HG03108 (cell line): ENCODE measurements around the gene ADAP1.
"Not testable (repeated sequence)": the region's sequence is repeated elsewhere in the genome, so short reads cannot be mapped to it uniquely, and the experiment has no call there.

Experiments used
- ATAC-seq: cut with Tn5 transposase; IDR thresholded peaks from one replicate; pipeline ENCODE4 v1.9.1; 2021; ENCODE audit warnings: moderate library complexity; ENCODE audit not compliant: unreplicated experiment

ADAP1 gene, protein sequence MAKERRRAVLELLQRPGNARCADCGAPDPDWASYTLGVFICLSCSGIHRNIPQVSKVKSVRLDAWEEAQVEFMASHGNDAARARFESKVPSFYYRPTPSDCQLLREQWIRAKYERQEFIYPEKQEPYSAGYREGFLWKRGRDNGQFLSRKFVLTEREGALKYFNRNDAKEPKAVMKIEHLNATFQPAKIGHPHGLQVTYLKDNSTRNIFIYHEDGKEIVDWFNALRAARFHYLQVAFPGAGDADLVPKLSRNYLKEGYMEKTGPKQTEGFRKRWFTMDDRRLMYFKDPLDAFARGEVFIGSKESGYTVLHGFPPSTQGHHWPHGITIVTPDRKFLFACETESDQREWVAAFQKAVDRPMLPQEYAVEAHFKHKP

GRCh38 chr7:954330-955238 is at the start of gene ADAP1:
TSS of gene ADAP1 (minus strand) at chr7:954680. CDS start at chr7:954477, 203 bp downstream.
- peak; percentile 35 for ATAC-seq

DNA sequence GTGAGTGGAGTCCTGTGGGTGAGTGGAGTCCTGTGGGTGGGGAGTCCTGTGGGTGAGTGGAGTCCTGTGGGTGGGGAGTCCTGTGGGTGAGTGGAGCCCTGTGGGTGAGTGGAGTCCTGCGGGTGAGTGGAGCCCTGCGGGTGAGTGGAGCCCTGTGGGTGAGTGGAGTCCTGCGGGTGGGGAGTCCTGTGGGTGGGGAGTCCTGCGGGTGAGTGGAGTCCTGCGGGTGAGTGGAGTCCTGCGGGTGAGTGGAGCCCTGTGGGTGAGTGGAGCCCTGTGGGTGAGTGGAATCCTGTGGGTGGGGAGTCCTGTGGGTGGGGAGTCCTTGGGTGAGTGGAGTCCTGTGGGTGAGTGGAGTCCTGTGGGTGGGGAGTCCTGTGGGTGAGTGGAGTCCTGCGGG is 48.0 kb upstream of the ADAP1 start:
- ATAC-seq, result not testable (repeated sequence)

DNA sequence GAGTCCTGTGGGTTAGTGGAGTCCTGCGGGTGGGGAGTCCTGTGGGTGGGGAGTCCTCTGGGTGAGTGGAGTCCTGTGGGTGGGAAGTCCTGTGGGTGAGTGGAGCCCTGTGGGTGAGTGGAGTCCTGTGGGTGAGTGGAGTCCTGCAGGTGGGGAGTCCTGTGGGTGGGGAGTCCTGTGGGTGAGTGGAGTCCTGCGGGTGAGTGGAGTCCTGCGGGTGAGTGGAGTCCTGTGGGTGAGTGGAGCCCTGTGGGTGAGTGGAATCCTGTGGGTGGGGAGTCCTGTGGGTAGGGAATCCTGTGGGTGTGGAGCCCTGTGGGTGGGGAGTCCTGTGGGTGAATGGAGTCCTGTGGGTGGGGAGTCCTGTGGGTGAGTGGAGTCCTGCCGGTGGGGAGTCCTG is 47.5 kb upstream of the ADAP1 start:
- ATAC-seq, result not testable (repeated sequence)

- not testable (repeated sequence) for ATAC-seq
Observed at GRCh38 chr7:1001069-1001770, 46.7 kb upstream of the ADAP1 start.

DNA sequence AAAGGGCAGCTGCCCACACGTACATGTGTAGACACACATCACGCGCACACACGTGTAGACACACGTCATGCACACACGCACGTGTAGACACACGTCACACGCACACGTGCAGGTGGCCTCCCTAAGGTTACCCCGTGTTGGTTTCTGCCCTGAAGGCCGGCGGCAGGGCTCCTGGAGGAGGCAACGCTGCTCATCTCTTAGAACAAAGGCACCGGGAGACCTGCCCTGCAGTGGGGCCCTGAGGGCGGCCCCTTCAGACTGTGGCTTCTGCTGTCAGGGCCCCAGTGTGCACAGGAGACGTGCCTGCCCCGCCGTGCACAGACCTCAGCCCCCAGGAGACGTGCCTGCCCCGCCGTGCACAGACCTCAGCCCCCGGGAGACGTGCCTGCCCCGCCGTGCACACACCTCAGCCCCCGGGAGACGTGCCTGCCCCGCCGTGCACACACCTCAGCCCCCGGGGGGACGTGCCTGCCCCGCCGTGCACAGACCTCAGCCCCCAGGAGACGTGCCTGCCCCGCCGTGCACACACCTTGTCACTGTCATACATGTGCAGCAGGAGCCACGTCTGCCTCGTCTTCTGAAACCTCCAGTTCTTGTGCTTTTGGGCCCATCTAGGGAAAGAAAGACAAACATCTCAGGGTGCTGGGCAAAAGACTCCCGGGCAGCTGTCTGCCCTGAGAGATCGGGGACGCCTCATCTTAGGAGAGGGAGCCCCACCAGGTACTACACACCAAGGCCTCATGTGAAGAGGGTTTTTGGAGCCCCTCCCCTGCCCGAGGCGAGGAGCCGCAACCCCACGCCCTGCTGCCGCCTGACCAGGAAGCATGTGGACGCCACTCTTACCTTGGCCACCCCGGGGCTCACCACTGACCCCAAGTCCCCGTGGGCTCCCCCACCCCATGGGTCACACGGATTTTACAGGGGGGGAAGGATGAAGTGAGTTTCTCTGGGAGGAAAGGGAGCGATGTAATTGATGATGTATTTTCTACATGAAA is 45.8 kb upstream of the ADAP1 start:
- peak; percentile 45 for ATAC-seq

DNA sequence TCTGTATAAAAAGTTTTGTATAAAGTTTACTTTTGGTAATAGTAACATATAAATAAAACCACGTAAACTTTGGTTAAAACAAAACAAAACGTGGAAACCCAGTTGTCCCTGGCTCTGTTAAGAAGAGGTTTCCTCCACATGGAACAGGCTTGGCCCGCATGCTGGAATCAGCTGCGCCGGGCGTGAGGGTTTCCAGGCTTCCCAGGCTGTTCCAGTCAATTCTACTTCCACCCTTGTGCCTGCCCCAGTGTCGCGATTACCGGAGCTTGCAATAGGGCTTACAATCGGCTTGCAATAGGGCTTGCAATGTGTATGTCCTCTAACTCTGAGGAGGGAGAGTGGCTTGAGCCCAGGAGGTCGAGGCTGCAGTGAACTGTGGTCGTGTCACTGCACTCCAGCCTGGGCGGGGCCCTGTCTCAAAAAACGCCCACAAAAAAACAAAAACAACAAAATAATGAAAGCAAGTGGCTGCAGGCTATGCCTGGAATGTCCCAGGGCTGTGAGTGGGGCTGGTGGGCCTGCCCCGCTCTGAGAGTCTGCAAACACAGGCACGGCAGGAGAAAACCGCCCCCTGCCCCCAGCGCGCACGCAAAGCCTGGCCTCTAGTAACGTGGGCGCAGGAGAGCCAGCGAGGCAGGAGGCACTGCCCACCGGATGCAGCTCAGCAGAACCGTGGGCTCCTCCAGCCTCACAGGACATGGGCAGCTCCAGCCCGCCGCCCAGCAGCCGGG is 44.8 kb upstream of the ADAP1 start:
- ATAC-seq, result no peak

GRCh38 chr7:997404-998395 is 43.2 kb upstream of the ADAP1 start:
- ATAC-seq, result no peak

GRCh38 chr7:996079-996872 is 41.8 kb upstream of the ADAP1 start:
- ATAC-seq, result no peak

DNA sequence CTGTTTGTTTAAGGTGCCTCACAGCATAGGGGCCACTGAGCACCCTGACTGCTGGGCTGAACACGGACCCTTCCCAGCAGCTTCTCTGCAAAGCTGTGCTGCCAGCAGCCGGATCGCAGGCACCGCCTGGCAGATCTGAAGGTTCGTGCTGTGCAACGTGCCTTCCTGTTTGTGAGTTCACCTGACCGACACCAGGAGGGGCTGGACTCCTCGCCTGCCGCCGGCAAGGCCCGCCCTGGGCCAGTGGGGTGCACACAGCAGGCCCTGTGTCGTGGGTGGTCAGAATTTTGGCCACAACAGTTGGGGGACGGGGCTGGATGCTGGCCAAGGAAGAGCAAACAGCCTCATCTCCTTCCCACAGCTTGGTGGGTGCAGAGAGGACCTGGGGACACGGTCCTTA is 41.1 kb upstream of the ADAP1 start:
- ATAC-seq, result no peak

DNA sequence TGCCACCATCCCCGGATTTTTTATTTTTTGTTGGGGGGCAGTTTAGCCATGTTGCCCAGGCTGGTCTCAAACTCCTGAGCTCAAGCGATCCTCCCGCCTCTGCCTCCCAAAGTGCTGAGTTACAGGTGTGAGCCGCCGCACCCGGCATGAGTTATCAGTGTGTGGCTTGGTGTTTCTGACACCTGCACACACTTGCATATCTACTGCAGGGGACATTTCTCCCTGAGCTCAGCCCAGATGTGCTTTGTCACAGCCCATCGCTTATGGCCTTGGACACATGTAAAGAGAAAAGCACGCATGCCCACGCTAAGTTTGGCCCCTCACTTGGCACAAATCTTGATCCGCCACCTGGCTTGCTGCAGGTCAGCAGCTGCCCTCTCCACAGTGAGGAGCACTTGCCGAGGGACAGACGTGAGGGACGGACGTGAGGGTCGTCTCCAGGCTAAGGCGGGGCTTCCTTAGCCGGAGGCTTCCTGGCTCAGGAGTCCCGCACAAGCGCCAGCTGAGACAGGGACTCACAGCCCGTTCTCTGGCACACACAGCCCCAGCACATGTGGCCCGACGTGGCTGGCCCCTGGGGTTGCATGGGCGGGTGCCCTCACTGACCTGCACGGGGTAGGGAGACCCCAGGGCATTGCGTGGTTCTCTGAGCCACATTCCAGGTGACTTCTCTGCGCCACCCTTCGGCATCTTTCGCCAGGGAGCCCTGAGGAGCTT is 40.3 kb upstream of the ADAP1 start:
- no peak for ATAC-seq

GRCh38 chr7:992709-993607 is 38.5 kb upstream of the ADAP1 start:
- ATAC-seq, result peak; percentile 74

DNA sequence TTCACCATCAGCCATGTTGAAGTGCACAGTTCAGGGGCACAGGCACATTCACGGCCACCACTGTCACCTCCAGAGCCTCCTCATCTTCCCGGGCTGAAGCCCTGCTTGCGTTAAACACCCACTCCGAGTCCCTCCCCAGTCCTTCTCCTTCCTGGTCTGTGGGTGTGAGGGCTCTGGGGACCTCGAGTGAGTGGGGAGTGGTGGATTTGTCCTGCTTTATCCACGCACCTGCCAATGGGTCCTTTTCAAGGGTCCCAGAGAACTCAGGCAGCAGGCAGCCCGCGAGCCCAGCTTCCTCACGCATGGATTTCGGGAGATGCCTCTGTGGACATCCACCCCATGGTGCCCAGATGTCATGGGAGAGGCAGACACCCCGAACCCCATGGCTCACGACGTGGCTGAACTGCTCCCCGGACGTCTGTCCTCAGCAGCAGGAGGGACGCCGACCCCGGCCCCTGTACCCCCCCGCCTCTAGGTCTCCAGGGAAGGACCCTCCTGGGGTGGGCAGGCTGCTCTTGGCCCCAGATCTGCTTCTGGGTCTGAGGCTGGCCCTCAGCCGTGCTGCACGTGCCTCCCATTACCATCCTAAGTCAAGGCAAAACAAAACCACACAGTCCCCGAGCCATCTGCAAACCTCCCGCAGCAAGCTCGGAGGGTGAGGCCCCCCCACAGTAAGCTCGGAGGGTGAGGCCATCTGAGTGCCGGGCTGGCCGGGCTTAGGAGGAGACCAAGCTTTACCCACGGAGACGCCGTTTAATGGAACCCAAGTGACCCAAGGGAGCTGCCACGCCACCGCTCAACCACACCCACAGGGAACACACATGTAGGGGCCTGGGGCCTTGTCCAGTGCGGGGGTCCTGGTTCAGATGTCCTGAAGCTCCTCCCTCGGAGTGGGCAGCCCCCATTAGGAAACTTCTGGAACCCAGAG is 37.5 kb upstream of the ADAP1 start:
- ATAC-seq, result no peak

DNA sequence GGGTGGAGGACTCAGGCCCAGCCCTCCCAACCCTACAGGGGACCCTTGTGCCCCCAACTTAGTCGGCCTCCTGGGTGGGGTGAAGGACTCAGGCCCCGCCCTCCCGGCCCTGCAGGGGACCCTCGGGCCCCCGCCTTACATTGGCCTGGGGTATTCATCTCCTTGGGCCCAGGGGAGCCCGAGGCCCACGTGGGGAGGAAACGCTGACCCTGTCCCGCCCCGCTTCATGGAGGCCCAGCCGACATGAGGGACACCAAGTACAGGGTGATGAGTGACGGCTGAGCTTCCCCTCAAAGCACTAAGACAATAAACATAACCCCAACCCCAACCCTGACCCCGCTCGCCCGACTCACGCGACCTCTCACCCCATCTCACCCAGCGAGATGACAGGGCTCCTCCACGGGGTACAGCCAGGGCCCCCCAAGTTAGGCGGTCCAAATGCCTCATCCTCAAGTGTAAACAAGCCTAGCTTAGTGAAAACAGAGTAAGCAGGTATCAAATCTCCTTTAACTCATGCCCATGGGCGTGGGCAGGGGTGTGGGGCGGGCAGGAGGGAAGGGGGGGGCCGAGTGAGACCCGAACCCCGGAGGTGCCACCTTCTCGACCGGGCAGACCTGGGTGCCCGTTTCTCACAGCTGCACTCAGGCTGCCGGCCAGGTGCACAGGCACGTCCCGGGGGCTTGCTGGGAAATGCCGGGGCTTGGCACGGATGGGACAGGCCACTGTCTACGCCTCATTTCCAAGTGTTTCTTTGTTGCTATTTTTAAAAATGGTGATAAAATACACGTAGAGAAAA is 36.7 kb upstream of the ADAP1 start:
- ATAC-seq, result no peak

GRCh38 chr7:990352-990932 is 36.0 kb upstream of the ADAP1 start:
- ATAC-seq, result no peak
